ENCODE results near the gene TTLL4. TPM values are rescaled to one million over a fixed set of nuclear protein-coding genes. Genes with fewer than 3 reads are reported as not detected.

TTLL4 gene
- total and polyA plus RNA-seq, 2 experiments from 2014 or later: 53.5 to 77.8 TPM

GRCh38 chr2:218664653-218665052 is 46.0 kb upstream of the TTLL4 start:
- no peak overlapping the region for H3K4me3 ChIP-seq
- no peaks in the 10 kb centered on the region for H3K9me2 ChIP-seq (ENCODE audit: insufficient read depth)
- H4K20me1 ChIP-seq (replicated peaks; ENCODE audit: insufficient read depth): 0 out of 2 replicates have a peak, but pooled peaks cover 19% of the 10 kb centered on the region
- peaks cover 5% of the 10 kb centered on the region for H3K4me1 ChIP-seq (ENCODE audit: insufficient read depth)
- H3K4me2 ChIP-seq: no peak overlapping the region
- no peaks in the 10 kb centered on the region for H3F3A ChIP-seq (replicated peaks; ENCODE audit: low read depth)
- Mint-ChIP-seq H3K9me3 (no peaks in the 10 kb centered on the region), H3K27me3 (ENCODE audit: insufficient read depth, low read depth, poor library complexity) (peaks cover 2% of the 10 kb centered on the region), H3K4me3 (no peak overlapping the region), H3K27ac (no peak overlapping the region), H3K36me3 (ENCODE audit: low read depth) (peaks cover 62% of the 10 kb centered on the region), H3K4me1 (peaks cover 4% of the 10 kb centered on the region)
- H3K27me3 ChIP-seq (ENCODE audit: insufficient read depth): no peaks in the 10 kb centered on the region
- ATAC-seq: no peak
- H3K36me3 ChIP-seq (ENCODE audit: insufficient read depth): peaks cover 23% of the 10 kb centered on the region
- DNase-seq (ENCODE audit: low spot score): no peak
- no peak overlapping the region for H3K27ac ChIP-seq (ENCODE audit: low read depth)
- H2AFZ ChIP-seq: no peak overlapping the region
- TF ChIP-seq STAT1 (IDR thresholded peaks at IDR 0.05; ENCODE audit: unreplicated experiment): no peak
- no peak for TF ChIP-seq ZNF331 (CRISPR knock-in tag; IDR thresholded peaks at IDR 0.05; ENCODE audit: low read depth)
- TF ChIP-seq, protein P1, sequence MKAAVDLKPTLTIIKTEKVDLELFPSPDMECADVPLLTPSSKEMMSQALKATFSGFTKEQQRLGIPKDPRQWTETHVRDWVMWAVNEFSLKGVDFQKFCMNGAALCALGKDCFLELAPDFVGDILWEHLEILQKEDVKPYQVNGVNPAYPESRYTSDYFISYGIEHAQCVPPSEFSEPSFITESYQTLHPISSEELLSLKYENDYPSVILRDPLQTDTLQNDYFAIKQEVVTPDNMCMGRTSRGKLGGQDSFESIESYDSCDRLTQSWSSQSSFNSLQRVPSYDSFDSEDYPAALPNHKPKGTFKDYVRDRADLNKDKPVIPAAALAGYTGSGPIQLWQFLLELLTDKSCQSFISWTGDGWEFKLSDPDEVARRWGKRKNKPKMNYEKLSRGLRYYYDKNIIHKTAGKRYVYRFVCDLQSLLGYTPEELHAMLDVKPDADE (IDR thresholded peaks at IDR 0.05): no peak
- TF ChIP-seq JUNB (IDR thresholded peaks at IDR 0.05; ENCODE audit: unreplicated experiment): no peak
- TF ChIP-seq ZNF114 (CRISPR knock-in tag; IDR thresholded peaks at IDR 0.05): no peak
- no peak for TF ChIP-seq CREB1 (CRISPR knock-in tag; IDR thresholded peaks at IDR 0.05; ENCODE audit: low read depth)
- TF ChIP-seq POLR2AphosphoS5 (IDR thresholded peaks at IDR 0.05; ENCODE audit: low read depth): no peak
- TF ChIP-seq EZH2phosphoT487 (IDR thresholded peaks at IDR 0.05; ENCODE audit: unreplicated experiment): no peak
- peaks cover 6% of the 10 kb centered on the region for H3K79me2 ChIP-seq (replicated peaks; ENCODE audit: insufficient read depth)

DNA sequence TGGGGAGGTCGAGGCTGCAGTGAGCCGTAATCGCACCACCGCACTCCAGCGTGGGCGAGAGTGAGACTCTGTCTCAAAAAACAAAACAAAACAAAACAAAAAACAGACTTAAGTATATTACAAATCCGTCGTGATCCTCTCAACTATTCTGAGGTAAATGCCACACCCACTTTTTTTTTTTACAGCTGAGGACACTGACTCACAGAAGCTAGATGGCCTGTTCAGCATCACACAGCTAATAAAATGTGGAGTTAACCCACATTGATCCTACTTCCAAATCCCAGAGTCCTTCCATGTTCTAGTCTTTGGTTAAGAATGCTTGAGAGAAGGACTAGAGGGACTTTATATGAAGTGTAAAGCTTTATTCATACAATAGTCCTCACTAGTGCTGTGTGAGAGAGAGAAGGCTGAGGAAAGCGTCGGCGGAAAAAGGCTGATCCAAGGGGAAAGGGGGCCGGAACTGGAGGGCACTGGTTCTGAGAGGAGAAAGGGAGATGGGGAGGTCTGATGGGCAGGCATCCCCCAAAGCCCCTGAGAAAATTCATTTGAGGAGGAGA is 39.5 kb upstream of the TTLL4 start:
- Mint-ChIP-seq H3K9me3 (no peaks in the 10 kb centered on the region), H3K4me1 (peaks cover 4% of the 10 kb centered on the region; the same call in 2 of the 3 replicates), H3K4me3 (peak overlapping the region; percentile 95), H3K36me3 (ENCODE audit: low read depth) (peaks cover 24% of the 10 kb centered on the region), H3K27me3 (ENCODE audit: insufficient read depth, low read depth, poor library complexity) (peaks cover 8% of the 10 kb centered on the region), H3K27ac (peak overlapping the region; percentile 93; the same call in 1 of the 2 replicates)
- ATAC-seq: peak; percentile 17
- Histone ChIP-seq H3K27ac (ENCODE audit: low read depth) (peak overlapping the region; percentile 35; the same call in 1 of the 2 replicates), H3K9me2 (ENCODE audit: insufficient read depth) (no peaks in the 10 kb centered on the region), H3K4me2 (peak overlapping the region; percentile 81), H3K4me3 (peak overlapping the region; percentile 76), H3K4me1 (ENCODE audit: insufficient read depth) (peaks cover 4% of the 10 kb centered on the region), H3K79me2 (replicated peaks; ENCODE audit: insufficient read depth) (peaks cover 28% of the 10 kb centered on the region), H3K27me3 (ENCODE audit: insufficient read depth) (no peaks in the 10 kb centered on the region), H2AFZ (peak overlapping the region; percentile 85), H3K36me3 (ENCODE audit: insufficient read depth) (peaks cover 13% of the 10 kb centered on the region), H4K20me1 (replicated peaks; ENCODE audit: insufficient read depth) (0 out of 2 replicates have a peak, but pooled peaks cover 13% of the 10 kb centered on the region), H3F3A (replicated peaks; ENCODE audit: low read depth) (no peaks in the 10 kb centered on the region)
- DNase-seq (ENCODE audit: low spot score): peak; percentile 14
- TF ChIP-seq ZNF114 (CRISPR knock-in tag; IDR thresholded peaks at IDR 0.05) (no peak), POLR2AphosphoS5 (IDR thresholded peaks at IDR 0.05; ENCODE audit: low read depth) (no peak), EZH2phosphoT487 (IDR thresholded peaks at IDR 0.05; ENCODE audit: unreplicated experiment) (no peak), ZNF462 (CRISPR knock-in tag; IDR thresholded peaks at IDR 0.05) (no peak), STAT1 (IDR thresholded peaks at IDR 0.05; ENCODE audit: unreplicated experiment) (no peak), JUNB (IDR thresholded peaks at IDR 0.05; ENCODE audit: unreplicated experiment) (no peak)
- TF ChIP-seq, protein P1 (IDR thresholded peaks at IDR 0.05): no peak

Measured in GM23338 (cell line).